Caco-2 (cell line): ENCODE data around the gene P2RX3. TPM values are rescaled to one million over a fixed set of nuclear protein-coding genes. Genes with fewer than 3 reads are reported as not detected.

Experiments
- BruUV-seq: library from RNA; stranded (reverse); fragments of 400-500 nt; replicated peaks from 2 replicates; lab custom pipeline; 2021; lab: Mats Ljungman, UMichigan
- CTCF ChIA-PET: fragments of 300-600 bp; sonication (Branson Sonifier 250); formaldehyde crosslinking; loops from one replicate; lab custom pipeline; 2022; ENCODE audit warnings: antibody characterized with exemption; lab: Charles Lee
- POLR2A ChIA-PET: fragments of 300-600 bp; sonication (Branson Sonifier 250); formaldehyde crosslinking; loops from one replicate; lab custom pipeline; 2022; ENCODE audit warnings: antibody characterized with exemption; lab: Charles Lee
- DNase-seq, 2 experiments: peaks; one replicate each; pipeline versions ENCODE4 v3.0.0 to v3.0.0-alpha.2; 2020 to 2022
- H3K27me3 ChIP-seq: replicated peaks from 2 replicates; pipeline ENCODE4 v1.6.0; 2011; ENCODE audit warnings: low read length; ENCODE audit not compliant: control insufficient read depth, insufficient read depth
- H3K36me3 ChIP-seq: 2 replicates; pipeline ENCODE4 v1.5.1; 2011; ENCODE audit warnings: low read length; ENCODE audit not compliant: control insufficient read depth, insufficient read depth
- H3K4me1 ChIP-seq: fragments of 250-450 bp; sonication (Bioruptor Pico); 2 replicates; pipeline ENCODE4 v1.5.1; 2020; ENCODE audit warnings: mild to moderate bottlenecking
- H3K4me3 ChIP-seq: 2 replicates; pipeline ENCODE4 v1.5.1; 2011; ENCODE audit warnings: low read depth, mild to moderate bottlenecking, control low read depth, low read length
- H3K9me3 ChIP-seq: fragments of 250-450 bp; sonication (Bioruptor Pico); 2 replicates; pipeline ENCODE4 v1.5.1; 2020; ENCODE audit warnings: mild to moderate bottlenecking, moderate library complexity
- H3K27ac Mint-ChIP-seq: one replicate; pipeline ENCODE4 v1.8.0; 2022; ENCODE audit warnings: mixed read lengths; ENCODE audit not compliant: unreplicated experiment
- H3K27me3 Mint-ChIP-seq: one replicate; pipeline ENCODE4 v1.8.0; 2022; ENCODE audit warnings: mixed read lengths; ENCODE audit not compliant: insufficient read depth, unreplicated experiment
- H3K36me3 Mint-ChIP-seq: one replicate; pipeline ENCODE4 v1.8.0; 2022; ENCODE audit warnings: mild to moderate bottlenecking, mixed read lengths; ENCODE audit not compliant: insufficient read depth, unreplicated experiment
- H3K4me1 Mint-ChIP-seq: one replicate; pipeline ENCODE4 v1.8.0; 2022; ENCODE audit warnings: low read depth, mixed read lengths; ENCODE audit not compliant: unreplicated experiment
- H3K4me3 Mint-ChIP-seq: one replicate; pipeline ENCODE4 v1.8.0; 2022; ENCODE audit warnings: mild to moderate bottlenecking, moderate library complexity, mixed read lengths; ENCODE audit not compliant: unreplicated experiment
- H3K9me3 Mint-ChIP-seq: one replicate; pipeline ENCODE4 v1.8.0; 2022; ENCODE audit warnings: mixed read lengths; ENCODE audit not compliant: unreplicated experiment
- intact Hi-C: fragments of 100-400 bp; cut with micrococcal nuclease; formaldehyde crosslinking; loops from one replicate; pipeline ENCODE4 v1.10.0; 2022; ENCODE audit not compliant: unreplicated experiment
- total RNA-seq: library from RNA; stranded (reverse); gene quantifications from 2 replicates; pipeline ENCODE4 v1.2.3, GENCODE V29; 2022
- TF ChIP-seq, protein P1 (sequence below), 2 experiments: fragments of 200-600 bp in 1 of 2; IDR thresholded peaks; 1 replicate in 1 of 2; 2 replicates in 1 of 2; pipeline versions ENCODE4 v1.5.1 to v1.8.0; 2011 to 2022; ENCODE audit warnings: antibody characterized with exemption in 1 of 2, control low read depth in 1 of 2, inconsistent platforms in 1 of 2, low read depth in 1 of 2, low read length in 1 of 2, mild to moderate bottlenecking in 1 of 2, moderate library complexity in 1 of 2; ENCODE audit not compliant: insufficient read depth in 1 of 2, severe bottlenecking in 1 of 2, unreplicated experiment in 1 of 2

P2RX3 gene
- total RNA-seq, 1 experiment from 2014 or later = not detected

DNA sequence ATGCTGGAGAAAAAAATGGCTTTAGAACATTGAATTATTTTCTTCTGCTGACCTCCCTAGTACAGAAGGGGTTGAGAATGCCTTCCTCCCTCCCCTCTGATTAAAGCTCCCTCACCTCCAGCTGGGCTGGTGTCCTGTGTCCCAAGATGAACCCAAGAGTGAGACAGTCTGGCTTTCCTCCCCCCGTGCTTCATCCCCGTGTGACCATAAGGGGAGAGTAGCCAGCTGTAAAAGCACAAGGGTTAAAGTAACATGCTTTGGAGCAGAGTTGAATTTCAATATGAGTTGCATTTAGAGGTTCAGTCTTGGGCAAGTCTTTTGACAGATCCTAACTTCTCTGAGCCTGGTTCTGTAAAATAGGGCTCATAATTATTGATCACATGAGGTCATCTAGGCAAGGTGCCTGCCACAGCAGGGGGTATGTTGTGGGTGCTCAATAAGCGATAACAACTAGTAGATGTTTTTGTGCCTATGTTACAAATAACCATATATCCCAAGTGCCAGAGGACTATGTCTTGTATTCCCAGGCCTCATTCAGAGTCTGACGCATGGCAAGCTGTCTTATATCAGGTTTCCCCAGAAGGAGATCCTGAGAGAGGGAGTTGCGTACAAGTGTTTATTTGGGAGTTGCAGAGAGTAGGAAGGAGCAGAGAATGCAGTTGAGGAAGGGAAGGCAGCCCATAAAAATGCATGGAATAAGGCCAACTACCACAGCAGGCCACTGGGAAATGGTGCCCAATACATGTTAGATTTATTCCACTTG, 48.2 kb downstream of the P2RX3 start:
- Histone ChIP-seq H3K27me3 (no peaks in the 10 kb centered on the region), H3K4me3 (no peak overlapping the region), H3K4me1 (no peaks in the 10 kb centered on the region), H3K36me3 (no peaks in the 10 kb centered on the region), H3K9me3 (no peaks in the 10 kb centered on the region)
- CTCF ChIA-PET = no interaction called here
- BruUV-seq = no TSS peak
- Mint-ChIP-seq H3K9me3 (no peaks in the 10 kb centered on the region), H3K4me3 (no peak overlapping the region), H3K4me1 (no peaks in the 10 kb centered on the region), H3K27ac (no peak overlapping the region), H3K27me3 (peaks cover 28% of the 10 kb centered on the region), H3K36me3 (no peaks in the 10 kb centered on the region)
- no peak for DNase-seq
- intact Hi-C loops = no loop called here
- TF ChIP-seq, protein P1, sequence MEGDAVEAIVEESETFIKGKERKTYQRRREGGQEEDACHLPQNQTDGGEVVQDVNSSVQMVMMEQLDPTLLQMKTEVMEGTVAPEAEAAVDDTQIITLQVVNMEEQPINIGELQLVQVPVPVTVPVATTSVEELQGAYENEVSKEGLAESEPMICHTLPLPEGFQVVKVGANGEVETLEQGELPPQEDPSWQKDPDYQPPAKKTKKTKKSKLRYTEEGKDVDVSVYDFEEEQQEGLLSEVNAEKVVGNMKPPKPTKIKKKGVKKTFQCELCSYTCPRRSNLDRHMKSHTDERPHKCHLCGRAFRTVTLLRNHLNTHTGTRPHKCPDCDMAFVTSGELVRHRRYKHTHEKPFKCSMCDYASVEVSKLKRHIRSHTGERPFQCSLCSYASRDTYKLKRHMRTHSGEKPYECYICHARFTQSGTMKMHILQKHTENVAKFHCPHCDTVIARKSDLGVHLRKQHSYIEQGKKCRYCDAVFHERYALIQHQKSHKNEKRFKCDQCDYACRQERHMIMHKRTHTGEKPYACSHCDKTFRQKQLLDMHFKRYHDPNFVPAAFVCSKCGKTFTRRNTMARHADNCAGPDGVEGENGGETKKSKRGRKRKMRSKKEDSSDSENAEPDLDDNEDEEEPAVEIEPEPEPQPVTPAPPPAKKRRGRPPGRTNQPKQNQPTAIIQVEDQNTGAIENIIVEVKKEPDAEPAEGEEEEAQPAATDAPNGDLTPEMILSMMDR (IDR thresholded peaks at IDR 0.05; ENCODE audit: insufficient read depth in 1 of 2, low read depth in 1 of 2, low read length in 1 of 2, severe bottlenecking in 1 of 2, unreplicated experiment in 1 of 2) = no peak
- POLR2A ChIA-PET = no interaction called here

DNA sequence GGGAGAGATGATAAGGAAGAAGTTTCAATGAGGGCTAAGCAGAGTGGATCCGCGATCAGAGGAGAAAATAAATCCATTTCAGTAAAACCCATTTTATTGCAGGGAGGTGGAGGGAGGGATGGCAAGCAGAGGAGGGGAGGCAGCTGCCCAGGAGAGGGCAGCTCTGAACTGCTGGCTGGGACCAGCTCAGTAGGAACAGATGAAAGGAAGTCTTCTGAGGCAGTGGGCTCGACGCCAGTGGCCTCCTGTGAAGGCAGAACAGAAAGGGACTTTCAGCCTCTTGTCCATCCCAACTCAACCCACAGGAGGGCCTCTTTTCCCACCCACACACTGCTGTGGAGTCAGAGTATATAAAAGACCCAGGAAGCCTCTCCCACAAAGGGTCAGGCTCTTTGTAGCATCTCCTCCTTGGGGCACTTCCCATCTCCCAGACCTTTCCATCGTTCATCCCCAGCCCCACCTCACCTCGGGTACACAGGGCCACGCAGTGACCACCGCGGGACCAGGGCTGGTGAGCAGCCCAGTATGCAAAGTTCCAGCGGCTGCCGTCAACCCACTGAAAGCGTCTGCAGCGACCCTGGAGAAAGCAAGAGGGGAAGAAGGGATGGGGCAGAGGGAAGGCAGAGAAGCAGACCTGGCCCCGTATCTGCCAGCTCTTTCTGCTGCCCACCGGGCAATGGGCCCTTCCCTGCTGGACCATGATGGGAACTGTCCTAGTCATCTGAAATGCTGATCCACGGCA, 49.3 kb downstream of the P2RX3 start:
- POLR2A ChIA-PET = no interaction called here
- no peak for DNase-seq
- no peaks in the 10 kb centered on the region for H3K27me3 ChIP-seq
- Mint-ChIP-seq H3K27ac (no peak overlapping the region), H3K4me3 (no peak overlapping the region), H3K9me3 (no peaks in the 10 kb centered on the region), H3K36me3 (no peaks in the 10 kb centered on the region), H3K27me3 (peaks cover 30% of the 10 kb centered on the region), H3K4me1 (no peaks in the 10 kb centered on the region)
- TF ChIP-seq, protein P1 (IDR thresholded peaks at IDR 0.05; ENCODE audit: insufficient read depth in 1 of 2, low read depth in 1 of 2, low read length in 1 of 2, severe bottlenecking in 1 of 2, unreplicated experiment in 1 of 2) = no peak
- H3K9me3 ChIP-seq = no peaks in the 10 kb centered on the region
- intact Hi-C loops = no loop called here
- CTCF ChIA-PET = no interaction called here
- BruUV-seq = no TSS peak
- H3K4me1 ChIP-seq = no peaks in the 10 kb centered on the region
- H3K36me3 ChIP-seq = no peaks in the 10 kb centered on the region
- H3K4me3 ChIP-seq = no peak overlapping the region

DNA sequence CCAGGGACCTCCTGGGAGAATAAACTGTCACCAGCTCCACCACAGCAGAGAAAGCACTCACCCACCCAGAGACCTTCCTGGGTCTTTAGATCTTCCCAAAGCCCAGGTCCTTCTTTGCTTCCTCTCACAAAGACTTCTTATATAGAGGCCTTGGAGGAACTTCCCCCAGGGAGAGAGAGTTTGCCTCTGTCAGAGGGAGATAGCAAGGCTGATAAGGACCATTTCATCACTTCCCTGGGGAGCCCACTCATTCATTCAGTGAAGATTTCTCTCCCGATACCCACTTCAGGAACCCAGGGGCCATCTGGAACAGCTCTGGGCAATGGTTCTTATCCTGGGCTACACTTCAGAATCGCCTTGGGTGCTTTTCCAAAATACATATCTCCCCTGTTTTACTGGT, 52.4 kb downstream of the P2RX3 start, which contains the start of gene PRG2:
TSS of gene PRG2 (minus strand) at position 116 of the 400 bp plus-strand sequence. CDS start 706 bp downstream, outside the sequence.
- DNase-seq = no peak
- H3K4me1 Mint-ChIP-seq = no peaks in the 10 kb centered on the region
- no peak within 1 kb of the TSS for H3K27ac Mint-ChIP-seq
- H3K4me3 ChIP-seq = no peak within 1 kb of the TSS
- TF ChIP-seq, protein P1 (IDR thresholded peaks at IDR 0.05; ENCODE audit: insufficient read depth in 1 of 2, low read depth in 1 of 2, low read length in 1 of 2, severe bottlenecking in 1 of 2, unreplicated experiment in 1 of 2) = no peak
- H3K4me3 Mint-ChIP-seq = no peak within 1 kb of the TSS
- no TSS peak for BruUV-seq
- H3K9me3 Mint-ChIP-seq = no peaks in the 10 kb centered on the region
- ChIA-PET POLR2A (no interaction called here), CTCF (no interaction called here)
- intact Hi-C loops = no loop called here
- H3K36me3 Mint-ChIP-seq = no peaks in the 10 kb centered on the region
- no peaks in the 10 kb centered on the region for H3K27me3 ChIP-seq
- H3K4me1 ChIP-seq = no peaks in the 10 kb centered on the region
- peaks cover 28% of the 10 kb centered on the region for H3K27me3 Mint-ChIP-seq
- no peaks in the 10 kb centered on the region for H3K36me3 ChIP-seq
- no peaks in the 10 kb centered on the region for H3K9me3 ChIP-seq
